Parathyroid adenoma (tissue), 2 donors: ENCODE data around the gene HIPK1.

Experiments
- H2AFZ ChIP-seq: fragments of 300-600 bp; sonication (generic); one replicate; pipeline ENCODE4 v1.7.0; 2017; ENCODE audit warnings: antibody characterized with exemption, mild to moderate bottlenecking
- H3K27ac ChIP-seq: fragments of 300-600 bp; sonication (generic); one replicate; pipeline ENCODE4 v1.7.0; 2017
- H3K27me3 ChIP-seq: fragments of 300-600 bp; sonication (generic); one replicate; pipeline ENCODE4 v1.7.0; 2017; ENCODE audit warnings: low read length; ENCODE audit not compliant: control insufficient read depth, insufficient read depth
- H3K36me3 ChIP-seq: fragments of 300-600 bp; sonication (generic); one replicate; pipeline ENCODE4 v1.7.0; 2017; ENCODE audit warnings: low read length; ENCODE audit not compliant: control insufficient read depth, insufficient read depth
- H3K4me1 ChIP-seq: fragments of 300-600 bp; sonication (generic); one replicate; pipeline ENCODE4 v1.7.0; 2017; ENCODE audit warnings: control low read depth
- H3K4me2 ChIP-seq: fragments of 300-600 bp; sonication (generic); one replicate; pipeline ENCODE4 v1.7.0; 2017; ENCODE audit warnings: low read length
- H3K4me3 ChIP-seq: fragments of 300-600 bp; sonication (generic); one replicate; pipeline ENCODE4 v1.7.0; 2017; ENCODE audit warnings: low read depth, low read length
- H3K79me2 ChIP-seq: fragments of 300-600 bp; sonication (generic); one replicate; pipeline ENCODE4 v1.7.0; 2017; ENCODE audit warnings: control low read depth
- H3K9ac ChIP-seq: fragments of 300-600 bp; sonication (generic); one replicate; pipeline ENCODE4 v1.7.0; 2017; ENCODE audit warnings: mild to moderate bottlenecking
- H3K9me3 ChIP-seq: fragments of 300-600 bp; sonication (generic); one replicate; pipeline ENCODE4 v1.7.0; 2017; ENCODE audit warnings: low read length; ENCODE audit not compliant: control insufficient read depth
- TF ChIP-seq, protein P1 (sequence below): fragments of 300-600 bp; sonication (generic); IDR thresholded peaks from one replicate; pipeline ENCODE4 v1.7.0; 2017; ENCODE audit warnings: antibody characterized with exemption, mild to moderate bottlenecking
- donor health status: primary hyperparathyroidism.

Gene HIPK1

DNA sequence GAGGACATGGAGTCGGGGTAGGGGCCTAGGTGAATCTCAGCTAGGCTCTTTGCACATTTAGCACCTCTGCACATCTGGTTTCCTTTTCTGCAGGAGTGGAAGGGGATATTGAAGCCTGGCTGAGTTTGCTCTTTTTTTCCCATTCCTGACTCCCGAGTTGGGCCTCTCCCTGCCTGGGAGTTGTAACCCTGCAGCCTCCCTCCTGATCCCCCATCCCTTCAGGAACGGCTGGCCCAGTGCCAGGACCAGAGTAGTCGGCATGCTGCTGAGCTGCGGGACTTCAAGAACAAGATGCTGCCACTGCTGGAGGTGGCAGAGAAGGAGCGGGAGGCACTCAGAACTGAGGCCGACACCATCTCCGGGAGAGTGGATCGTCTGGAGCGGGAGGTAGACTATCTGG is 51.0 kb downstream of the HIPK1 start:
- no peaks in the 10 kb centered on the region for H3K27me3 ChIP-seq
- H3K4me3 ChIP-seq: no peak overlapping the region
- H3K9ac ChIP-seq: no peak overlapping the region
- H3K4me2 ChIP-seq: no peak overlapping the region
- H3K4me1 ChIP-seq: no peaks in the 10 kb centered on the region
- no peak overlapping the region for H2AFZ ChIP-seq
- no peak overlapping the region for H3K27ac ChIP-seq
- no peaks in the 10 kb centered on the region for H3K36me3 ChIP-seq
- no peaks in the 10 kb centered on the region for H3K9me3 ChIP-seq
- no peaks in the 10 kb centered on the region for H3K79me2 ChIP-seq
- TF ChIP-seq, protein P1, sequence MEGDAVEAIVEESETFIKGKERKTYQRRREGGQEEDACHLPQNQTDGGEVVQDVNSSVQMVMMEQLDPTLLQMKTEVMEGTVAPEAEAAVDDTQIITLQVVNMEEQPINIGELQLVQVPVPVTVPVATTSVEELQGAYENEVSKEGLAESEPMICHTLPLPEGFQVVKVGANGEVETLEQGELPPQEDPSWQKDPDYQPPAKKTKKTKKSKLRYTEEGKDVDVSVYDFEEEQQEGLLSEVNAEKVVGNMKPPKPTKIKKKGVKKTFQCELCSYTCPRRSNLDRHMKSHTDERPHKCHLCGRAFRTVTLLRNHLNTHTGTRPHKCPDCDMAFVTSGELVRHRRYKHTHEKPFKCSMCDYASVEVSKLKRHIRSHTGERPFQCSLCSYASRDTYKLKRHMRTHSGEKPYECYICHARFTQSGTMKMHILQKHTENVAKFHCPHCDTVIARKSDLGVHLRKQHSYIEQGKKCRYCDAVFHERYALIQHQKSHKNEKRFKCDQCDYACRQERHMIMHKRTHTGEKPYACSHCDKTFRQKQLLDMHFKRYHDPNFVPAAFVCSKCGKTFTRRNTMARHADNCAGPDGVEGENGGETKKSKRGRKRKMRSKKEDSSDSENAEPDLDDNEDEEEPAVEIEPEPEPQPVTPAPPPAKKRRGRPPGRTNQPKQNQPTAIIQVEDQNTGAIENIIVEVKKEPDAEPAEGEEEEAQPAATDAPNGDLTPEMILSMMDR: no peak

DNA sequence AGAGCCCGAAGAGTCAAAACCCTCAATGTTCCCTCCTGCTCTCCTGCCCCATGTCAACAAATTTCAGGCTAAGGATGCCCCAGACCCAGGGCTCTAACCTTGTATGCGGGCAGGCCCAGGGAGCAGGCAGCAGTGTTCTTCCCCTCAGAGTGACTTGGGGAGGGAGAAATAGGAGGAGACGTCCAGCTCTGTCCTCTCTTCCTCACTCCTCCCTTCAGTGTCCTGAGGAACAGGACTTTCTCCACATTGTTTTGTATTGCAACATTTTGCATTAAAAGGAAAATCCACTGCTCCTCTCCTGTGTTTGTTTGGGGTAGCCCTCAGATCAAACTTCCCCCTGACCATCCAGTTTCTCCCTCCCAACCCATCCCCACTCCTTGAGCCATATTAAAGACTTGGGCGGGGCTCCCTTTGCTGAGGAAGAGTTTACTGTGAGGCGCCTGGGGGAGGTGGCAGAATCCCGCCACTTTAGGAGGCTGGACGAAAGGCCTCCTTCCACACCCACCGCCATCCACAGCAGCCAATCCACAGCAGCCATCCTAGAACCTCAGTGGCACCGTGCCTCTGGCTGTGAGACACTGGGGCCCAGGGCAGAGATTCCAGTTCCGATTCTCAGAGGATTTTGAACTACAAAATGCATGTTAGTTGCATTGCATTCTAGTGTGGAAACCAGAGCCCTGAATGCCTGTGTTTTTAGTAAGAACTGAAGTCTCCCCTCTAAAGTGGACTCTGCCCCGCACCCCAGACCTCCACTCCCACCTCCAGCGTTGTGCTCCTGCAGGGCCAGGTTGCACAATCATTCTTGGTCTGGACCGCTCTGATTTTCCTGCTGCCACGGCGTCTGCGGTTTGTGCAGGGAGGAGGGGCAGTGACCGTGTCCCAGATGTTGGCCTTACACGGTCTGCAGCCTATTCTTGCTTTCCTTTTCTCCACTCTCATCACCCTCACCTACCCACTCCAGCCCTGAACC is 53.1 kb downstream of the HIPK1 start:
- Histone ChIP-seq H3K4me2 (no peak overlapping the region), H3K9ac (no peak overlapping the region), H3K27ac (no peak overlapping the region), H3K4me1 (no peaks in the 10 kb centered on the region), H3K79me2 (no peaks in the 10 kb centered on the region), H3K4me3 (no peak overlapping the region), H2AFZ (no peak overlapping the region), H3K27me3 (no peaks in the 10 kb centered on the region), H3K9me3 (no peaks in the 10 kb centered on the region), H3K36me3 (no peaks in the 10 kb centered on the region)
- TF ChIP-seq, protein P1: no peak

DNA sequence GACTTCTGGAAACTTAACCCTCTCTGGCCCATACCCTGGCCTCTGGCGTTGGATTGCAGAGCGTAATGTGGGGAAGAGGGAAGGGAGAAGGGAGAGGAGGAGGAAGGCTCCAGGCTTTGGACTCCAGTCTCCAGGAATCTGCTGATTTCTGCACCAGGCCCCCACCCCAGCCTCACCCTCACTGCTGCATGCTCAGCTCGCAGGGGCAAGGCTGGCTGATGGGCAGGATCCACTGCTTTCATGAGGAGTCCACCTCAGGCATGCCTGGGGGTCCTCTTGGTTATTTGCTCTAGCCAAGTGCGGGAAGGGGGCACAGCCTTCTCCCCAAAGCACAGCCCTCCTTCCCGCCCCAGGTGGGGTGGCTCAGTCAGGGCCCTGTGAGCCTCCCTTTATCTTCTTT is 53.8 kb downstream of the HIPK1 start:
- no peaks in the 10 kb centered on the region for H3K4me1 ChIP-seq
- no peaks in the 10 kb centered on the region for H3K36me3 ChIP-seq
- H2AFZ ChIP-seq: no peak overlapping the region
- no peaks in the 10 kb centered on the region for H3K9me3 ChIP-seq
- H3K4me3 ChIP-seq: no peak overlapping the region
- no peak overlapping the region for H3K27ac ChIP-seq
- TF ChIP-seq, protein P1: no peak
- no peaks in the 10 kb centered on the region for H3K79me2 ChIP-seq
- no peak overlapping the region for H3K9ac ChIP-seq
- no peak overlapping the region for H3K4me2 ChIP-seq
- H3K27me3 ChIP-seq: no peaks in the 10 kb centered on the region

DNA sequence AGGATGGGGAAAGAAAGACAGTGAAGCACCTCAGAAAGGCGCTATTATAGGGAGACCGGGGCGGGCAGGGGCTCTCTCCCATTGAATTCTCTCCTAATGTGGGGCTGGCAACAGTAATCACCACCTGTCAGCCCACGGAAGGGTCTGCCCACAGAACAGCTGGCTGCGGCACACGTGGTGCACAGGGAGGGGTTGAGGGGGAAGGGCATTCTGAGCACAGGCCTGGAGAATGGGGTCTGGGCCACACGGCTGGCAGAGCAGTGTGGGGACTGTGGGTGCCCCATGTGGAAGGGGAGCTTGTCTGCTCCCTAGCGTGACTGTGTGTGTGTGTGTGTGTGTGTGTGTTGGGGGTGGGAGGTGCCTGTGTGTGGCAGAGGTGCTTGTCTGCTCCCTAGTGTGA is 54.3 kb downstream of the HIPK1 start:
- Histone ChIP-seq H3K9ac (no peak overlapping the region), H2AFZ (no peak overlapping the region), H3K36me3 (no peaks in the 10 kb centered on the region), H3K4me1 (no peaks in the 10 kb centered on the region), H3K27me3 (no peaks in the 10 kb centered on the region), H3K4me2 (no peak overlapping the region), H3K9me3 (no peaks in the 10 kb centered on the region), H3K27ac (no peak overlapping the region), H3K4me3 (no peak overlapping the region), H3K79me2 (no peaks in the 10 kb centered on the region)
- TF ChIP-seq, protein P1: no peak

DNA sequence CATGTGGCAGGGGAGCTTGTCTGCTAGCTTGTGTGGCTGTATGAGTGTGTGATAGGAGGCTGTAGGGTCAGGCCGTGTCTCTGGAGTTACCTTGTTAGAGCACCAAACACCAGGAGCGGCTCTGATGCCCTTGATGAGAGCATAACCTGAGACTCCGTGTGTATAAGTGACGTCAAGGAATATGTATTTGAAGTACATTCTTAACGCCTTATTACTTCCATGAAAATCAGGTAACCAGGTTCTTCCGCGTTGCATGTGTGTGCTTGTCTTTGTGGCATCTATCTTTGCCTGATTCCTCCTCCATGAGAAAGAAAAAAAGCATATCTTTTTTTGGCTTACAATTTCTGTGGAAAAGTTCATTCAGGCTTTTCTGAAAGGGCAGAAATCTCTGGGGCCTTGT is 54.7 kb downstream of the HIPK1 start:
- TF ChIP-seq, protein P1: no peak
- Histone ChIP-seq H3K4me1 (no peaks in the 10 kb centered on the region), H3K9me3 (no peaks in the 10 kb centered on the region), H3K79me2 (no peaks in the 10 kb centered on the region), H2AFZ (no peak overlapping the region), H3K4me3 (no peak overlapping the region), H3K27ac (no peak overlapping the region), H3K4me2 (no peak overlapping the region), H3K9ac (no peak overlapping the region), H3K36me3 (no peaks in the 10 kb centered on the region), H3K27me3 (no peaks in the 10 kb centered on the region)
